HG03575 (cell line): Measurements from ENCODE around the gene MS4A18.

ENCODE experiments used
- ATAC-seq: cut with Tn5 transposase; IDR thresholded peaks from one replicate; pipeline ENCODE4 v1.9.1; 2021; ENCODE audit not compliant: unreplicated experiment, insufficient number of reproducible peaks, low FRiP score; ENCODE audit errors: extremely low read depth

Gene MS4A18

DNA sequence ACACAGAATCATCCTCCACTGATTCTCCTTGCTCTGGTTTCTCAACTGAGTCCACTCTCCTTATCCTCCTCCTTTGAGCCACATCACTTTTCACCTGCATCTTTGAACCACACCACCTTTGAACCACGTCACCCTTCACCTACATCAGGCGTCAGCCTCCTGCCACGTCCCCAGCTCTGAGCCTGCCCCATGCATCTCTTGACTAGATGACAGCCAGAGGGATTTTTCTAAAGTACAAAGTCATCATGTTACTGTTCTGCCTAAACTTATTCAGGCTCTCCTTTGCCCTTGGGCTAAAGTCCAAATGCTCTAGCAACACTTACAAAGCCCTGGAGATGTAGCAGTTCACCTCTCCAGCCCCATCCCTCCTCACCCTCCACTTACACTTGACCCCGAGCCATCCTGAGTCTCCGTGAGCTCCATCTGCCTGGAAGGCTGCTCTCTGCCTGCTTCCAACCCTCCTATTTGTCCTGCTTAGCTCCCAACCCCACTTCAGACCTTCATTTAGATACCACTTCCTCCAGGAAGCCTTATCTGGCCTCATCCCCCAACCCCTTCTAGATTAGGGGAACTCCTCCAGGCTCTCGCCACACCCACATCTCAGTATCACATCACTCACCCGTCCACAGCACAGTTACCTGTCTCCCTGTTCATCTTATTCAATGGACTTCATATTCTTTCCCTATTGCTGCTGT is 56.9 kb downstream of the MS4A18 start:
- no peak for ATAC-seq

- ATAC-seq: no peak
Observed at GRCh38 chr11:60781981-60782316, 57.4 kb downstream of the MS4A18 start.

GRCh38 chr11:60782393-60783140 is 58.0 kb downstream of the MS4A18 start:
- ATAC-seq: no peak

- ATAC-seq: no peak
Observed at GRCh38 chr11:60783141-60783484, 58.6 kb downstream of the MS4A18 start.

GRCh38 chr11:60783911-60784310 is 59.4 kb downstream of the MS4A18 start:
- no peak for ATAC-seq

DNA sequence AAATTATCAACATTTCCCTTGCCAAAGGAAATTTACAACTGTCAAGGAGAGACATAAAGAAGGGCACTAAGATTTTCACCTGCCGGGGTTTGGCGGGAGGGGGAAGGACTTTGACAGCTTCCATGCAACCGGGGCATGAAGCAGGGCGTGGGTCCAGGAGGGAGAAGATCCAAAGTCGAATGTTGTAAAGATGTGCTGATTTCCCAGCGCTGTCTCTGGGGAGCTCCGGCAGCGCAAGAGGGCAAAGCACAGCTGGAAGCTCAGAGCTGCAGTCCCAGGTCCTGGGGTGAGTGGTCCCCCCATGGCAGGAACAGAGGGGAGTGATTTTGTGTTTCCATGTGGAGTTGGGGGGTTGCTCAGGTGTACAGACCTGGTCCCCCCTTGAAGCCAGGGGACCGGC is 60.6 kb downstream of the MS4A18 start, which contains the start of gene MS4A10:
Gene MS4A10 (plus strand): TSS at position 198 of the 400 bp plus-strand sequence. CDS start 5,003 bp downstream, outside the sequence.
- no peak for ATAC-seq

DNA sequence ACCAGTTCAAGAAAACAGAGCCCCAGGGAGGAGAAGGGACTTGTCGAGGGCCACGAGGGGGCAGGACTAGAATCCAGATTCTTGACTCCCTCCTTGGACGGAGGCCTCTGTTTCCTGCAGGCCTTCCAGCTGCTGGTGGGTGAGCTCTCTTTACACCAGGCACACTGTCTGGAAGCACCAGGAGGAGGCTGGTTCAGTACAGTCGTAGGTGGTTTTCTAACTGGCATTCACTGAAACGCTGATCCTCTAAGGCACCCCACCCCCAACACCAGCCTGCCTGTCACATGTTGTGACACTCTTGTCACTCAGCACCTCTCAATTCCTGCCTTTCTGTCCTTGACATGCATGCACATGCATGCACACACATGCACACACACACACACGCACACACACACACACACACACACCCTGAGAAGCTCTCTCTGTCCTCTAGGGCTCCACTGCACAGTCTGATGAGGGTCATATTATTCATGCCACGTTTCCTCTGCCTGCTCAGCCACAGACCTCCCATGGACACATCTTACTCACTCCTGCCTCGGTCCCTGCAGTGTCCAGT is 61.4 kb downstream of the MS4A18 start:
- no peak for ATAC-seq

DNA sequence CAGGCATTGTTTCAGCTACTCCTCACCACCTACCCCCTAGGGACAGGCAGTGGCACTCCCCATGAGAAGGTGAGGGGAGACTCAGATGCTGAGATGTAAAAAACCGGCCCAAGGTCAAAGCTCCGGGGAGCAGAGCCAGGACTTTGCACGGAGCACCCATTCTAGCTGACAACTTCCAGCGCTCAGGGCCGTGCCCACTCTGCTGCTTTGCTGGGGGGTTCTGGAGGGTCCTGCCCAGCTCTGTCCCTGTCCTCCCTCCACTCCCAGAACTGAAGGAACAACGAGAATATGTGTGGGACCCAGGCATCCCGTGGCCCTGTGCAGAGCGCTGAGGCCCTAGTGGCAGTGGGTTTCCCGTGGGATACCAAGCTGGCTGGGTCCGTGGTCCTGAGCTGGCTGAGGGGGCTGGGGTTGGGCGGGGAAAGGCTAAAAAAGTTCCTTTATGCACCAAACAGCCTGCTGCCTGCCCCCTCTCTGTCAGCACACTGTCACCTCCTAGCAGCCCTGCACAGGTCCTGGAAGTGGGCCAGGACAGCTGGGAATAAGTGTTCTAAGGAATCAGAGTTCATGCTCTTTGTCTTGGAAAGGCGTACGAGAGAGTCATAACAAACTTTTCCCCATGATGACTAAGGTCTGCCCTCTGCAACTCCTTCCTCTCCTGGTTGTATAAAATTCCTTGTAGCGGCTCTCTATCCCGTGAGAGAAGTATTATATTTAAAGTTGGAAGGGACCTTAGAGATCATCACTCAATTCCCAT is 62.5 kb downstream of the MS4A18 start:
- no peak for ATAC-seq

GRCh38 chr11:60788401-60789125 is 64.0 kb downstream of the MS4A18 start:
- ATAC-seq: no peak

DNA sequence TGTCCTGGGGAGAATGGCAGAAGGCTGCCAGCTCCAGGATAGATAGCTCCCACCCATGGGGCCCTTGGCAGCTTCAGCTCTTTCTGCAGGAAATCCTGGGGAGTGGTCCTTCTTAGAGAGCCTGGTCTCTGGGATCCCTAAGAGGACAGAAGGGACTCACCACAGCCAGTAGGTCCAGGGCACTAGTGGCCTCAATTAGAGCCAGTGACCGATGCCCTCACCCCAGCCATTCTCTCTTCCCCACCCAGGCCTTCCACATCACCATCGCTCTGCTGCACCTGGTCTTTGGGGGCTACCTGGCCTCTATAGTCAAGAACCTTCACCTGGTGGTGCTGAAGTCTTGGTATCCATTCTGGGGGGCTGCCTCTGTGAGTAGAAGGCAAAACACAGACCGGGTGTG is 66.2 kb downstream of the MS4A18 start:
- ATAC-seq: no peak

DNA sequence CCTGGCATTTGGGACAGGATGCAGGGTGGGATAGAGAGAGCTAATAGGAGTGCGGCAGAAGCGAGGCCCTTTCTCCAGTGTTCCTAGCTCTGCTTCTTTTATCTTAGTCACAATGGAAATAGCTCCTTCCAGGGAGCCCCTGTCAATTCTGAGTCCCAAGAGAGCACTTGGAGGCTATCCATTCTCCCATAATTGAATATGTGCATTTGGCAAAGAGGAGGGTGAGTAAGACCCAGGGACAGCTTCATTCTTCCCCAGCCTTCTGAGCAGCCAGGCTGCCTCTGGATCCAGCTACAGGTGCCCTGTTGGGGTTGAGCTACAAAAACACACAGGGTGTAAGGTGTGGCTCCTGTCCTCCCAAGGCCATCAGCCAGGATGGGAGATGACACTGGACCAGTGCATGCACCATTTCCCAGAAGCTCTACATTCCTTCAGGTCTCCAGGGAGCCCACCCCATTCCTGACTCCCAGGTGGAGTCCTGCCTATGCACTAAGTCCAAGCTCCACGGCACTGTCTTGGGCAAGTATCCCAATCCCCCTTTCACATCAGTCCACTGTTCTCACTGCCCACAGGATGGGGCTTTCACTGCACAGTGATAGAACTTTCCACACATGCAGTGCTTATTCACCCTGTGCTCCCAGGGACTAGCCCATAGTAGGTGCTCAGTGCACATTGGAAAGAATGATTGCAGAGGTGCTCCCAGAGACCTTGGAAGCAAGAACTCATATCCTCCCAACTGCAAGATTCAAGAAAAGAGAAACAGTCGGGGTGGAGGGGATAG is 66.8 kb downstream of the MS4A18 start:
- ATAC-seq: no peak

DNA sequence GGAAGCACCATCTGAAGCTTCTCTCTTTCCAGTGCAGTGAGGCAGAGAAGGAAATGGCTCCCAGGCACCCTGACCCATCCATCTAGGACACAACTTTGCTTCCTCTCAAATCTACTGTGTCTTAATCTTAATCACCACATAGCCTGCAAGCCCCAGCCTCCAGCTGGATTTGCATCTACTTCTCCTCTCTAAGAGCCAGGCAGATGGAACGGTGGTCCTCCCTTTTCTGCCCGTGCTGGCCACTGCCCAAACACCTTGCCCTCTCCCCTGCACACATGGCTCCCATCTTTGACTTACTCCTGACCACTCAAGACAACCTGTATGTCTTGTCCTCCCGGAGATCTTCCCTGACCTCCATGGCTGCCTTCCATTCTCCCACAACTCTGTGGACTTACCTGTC is 68.0 kb downstream of the MS4A18 start:
- ATAC-seq: no peak
